Stimulated activated CD8-positive, alpha-beta memory T cell treated with anti-CD3 and anti-CD28 coated beads, Interleukin-7, amount 100 ng/mL, for 24 hours (primary cell): ENCODE measurements around the gene SETBP1.

Source experiments
- DNase-seq: peaks from one replicate; pipeline ENCODE4 v3.0.0-alpha.2; 2020; ENCODE audit warnings: low read depth

The SETBP1 gene

DNA sequence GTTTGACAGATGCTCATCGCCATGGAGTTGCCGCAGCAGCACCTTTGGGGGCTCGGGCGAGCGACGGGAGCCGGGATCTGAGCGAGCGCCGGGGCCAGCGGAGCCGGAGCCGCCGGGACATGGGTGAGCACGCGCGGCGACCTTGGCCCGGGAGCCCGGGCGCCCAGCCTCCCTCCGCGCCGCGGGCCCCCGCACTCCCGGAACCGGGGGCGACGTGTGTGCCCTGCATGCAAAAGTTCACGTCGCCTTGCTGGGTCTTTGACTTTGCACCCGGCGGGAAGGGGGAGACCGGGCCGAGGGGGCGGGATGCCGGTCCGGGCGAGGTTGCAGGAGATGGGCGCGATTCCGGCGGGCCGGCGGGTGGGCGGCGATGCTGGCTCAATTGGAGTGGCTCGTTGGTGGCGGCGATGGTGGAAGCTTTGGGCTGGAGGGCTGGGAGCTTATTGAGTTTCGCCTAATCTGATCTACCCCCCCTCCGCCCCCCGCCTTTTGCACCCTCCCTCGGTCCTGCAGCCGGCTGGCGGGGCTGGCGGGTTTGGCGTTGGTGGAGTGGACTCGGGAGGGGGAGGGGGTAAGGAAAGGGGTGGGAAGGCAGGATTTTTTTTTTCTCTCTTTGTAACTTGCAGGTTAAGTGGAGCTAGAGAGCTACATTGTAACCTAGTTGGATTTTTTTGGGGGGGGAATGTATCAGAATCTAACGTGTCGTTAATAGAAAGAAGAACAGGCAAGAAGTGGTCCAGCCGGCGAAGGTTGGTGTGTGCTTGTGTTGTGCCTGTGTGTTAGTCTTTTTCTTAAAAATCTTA, at the start of gene SETBP1:
SETBP1 (plus strand) TSS at position 616 of the 803 bp plus-strand sequence. CDS start 20,459 bp downstream, outside the sequence.
- DNase-seq, result peak; percentile 26

DNA sequence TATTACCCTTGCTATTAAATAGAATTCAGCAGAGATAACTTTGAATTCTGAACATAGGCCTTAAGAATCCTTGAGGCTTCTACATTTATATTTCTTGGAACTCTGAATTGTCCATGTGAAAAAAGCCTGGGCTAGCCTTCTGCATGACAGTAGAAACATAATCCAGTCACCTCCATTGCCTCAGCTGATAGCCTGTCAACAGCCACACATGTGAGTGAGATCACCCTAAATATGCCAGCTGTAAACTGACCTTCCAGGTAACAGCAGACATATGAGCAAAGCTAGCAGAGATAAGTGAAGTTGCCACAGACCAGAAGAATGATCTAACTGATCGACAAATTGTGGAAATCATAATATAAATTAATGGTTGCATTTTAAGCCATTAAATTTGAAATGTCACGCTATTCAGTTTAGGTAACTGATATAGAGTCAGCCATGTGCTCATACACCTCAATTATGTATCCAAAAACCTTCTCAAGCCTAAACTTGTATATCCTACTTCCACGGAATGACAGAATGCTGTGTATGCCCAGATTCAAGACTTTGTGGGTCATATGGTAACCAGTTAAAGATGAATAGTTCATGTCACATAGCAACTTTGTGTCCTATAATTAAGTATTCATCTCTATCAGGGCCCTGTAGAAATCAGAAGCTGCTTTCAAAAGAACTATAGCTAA, 48.1 kb upstream of the SETBP1 start:
- no peak for DNase-seq

DNA sequence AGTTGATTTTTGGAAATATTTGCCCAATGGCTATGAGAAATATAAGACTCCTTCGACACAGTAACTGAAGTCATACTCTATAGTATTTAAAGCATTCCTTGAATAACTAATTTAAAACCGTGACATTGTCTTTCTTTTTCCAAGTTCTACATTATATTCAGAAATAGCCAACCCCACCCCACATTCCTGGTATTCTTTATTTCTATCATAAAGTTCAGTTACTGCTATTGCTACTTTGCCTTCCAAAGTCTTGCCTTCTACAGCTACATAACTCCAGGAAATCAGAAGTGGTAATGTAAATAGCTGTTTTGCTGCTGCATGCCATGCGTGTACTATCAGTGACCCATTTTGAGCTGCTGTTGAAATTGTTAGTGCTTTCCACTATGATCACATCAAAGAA, 45.1 kb upstream of the SETBP1 start:
- DNase-seq, result no peak

DNA sequence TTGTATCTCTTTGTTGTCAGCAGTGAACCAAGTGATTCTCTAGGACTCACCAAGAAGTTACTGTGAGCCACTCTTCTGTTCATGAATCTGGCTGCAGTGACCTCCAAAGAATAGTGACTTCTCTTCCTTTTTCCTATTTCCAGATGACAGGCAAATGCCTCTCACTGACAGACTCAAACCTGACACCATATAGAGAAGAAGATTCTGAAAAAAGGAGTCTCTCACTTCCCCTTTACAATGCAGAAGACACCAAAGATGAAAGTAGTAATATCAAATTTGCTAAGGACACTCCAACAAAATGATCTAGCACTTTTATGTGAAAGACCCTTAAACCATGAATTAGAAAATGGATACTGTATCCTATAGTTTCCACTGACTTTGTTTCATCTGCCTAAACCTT, 44.4 kb upstream of the SETBP1 start:
- DNase-seq, result no peak

DNA sequence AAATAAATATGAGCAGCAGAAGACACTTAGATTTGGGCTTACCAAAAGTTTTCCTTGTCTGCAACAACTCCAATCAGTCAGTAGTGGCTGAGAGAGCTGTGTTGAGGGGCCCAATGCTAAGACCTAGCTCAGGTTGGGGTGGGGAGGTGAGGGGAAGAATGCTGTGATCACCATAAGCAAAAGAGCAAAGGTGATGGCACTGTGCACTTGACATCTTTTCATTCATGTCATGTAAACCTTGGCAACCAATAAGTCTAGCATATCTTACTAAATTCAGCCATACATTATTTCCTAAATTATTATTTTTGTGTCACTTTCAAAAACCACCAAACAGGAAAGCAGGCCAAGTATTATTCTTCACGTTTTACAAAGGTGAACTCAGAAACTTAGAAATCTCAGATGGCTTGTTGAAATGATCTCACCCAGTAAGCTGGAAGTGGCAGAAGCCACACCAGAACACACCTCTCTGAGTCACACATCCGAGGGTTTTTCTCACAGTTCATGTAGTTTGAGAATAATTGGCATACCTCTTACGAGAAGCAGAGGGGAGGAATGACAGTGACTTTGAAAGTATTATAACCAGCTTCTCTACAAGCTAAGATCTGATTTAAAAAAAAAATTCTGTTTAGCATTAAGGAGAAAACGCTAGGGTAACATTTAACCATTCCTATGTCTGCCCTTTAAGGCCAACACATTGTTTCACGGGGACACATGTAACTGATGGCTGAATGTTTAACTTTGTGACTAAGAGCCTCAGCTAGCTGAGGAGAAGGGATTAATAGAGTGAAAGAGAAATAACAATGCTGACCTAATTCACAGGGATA, 43.3 kb upstream of the SETBP1 start:
- DNase-seq, result no peak

DNA sequence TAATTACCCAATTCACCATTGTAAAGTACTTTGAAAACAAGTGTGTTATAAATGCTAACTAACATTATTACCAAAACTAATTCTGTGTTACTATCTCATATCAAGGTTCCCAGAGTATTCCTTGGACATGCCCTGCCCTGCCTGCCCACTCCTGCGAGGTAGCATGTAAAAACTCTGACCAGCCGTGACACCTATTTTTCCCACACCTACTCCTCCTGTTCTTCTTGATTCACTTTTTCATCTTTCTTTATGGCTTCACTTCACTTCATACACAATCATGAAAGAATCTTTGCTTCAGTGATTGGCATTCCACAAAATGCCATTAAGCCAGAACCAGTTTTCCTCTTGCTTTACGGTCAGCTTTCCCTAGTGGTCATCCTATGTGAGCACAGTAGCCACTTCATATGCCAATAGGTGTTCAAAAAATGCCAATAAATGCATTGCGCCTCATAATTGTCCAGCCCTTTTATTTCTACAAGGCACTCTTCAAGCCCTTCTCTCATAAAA, 42.6 kb upstream of the SETBP1 start:
- no peak for DNase-seq

DNA sequence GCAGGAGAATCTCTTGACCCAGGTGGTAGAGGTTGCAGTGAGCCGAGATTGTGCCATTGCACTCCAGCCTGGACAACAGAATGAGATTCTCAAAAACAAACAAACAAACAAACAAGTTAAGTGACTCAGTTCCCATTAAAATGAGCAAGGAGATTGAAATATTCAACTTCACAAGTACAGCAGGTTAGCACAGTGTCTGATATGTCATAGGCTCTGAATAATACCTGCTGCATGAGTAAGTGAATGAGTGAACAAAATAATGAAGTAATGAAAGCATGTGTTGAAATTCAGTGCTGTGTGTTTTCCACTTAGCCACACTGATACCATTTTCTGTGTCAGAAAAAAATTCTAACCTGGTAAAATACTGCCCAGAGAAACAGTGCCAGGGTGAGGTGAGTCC, 41.9 kb upstream of the SETBP1 start:
- no peak for DNase-seq

DNA sequence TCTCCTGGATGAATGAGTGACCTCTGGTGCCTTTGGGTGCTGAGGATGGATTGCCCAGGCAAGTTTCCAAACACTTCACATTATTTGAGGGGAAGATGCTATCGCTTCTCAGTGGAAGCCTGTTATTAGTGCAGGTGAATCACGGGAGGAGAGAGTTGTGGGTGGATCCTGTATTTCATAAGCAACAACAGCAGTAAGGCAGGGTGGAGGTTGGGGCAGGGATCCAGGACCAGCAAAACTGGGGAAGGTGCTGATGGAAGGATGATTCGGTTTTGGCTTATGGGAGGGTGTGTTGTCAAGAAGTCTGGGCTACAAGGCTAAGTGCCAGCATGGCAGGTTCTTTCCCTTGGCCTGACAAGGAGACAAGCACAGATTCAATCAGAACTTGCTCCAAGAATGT, 37.7 kb upstream of the SETBP1 start:
- no peak for DNase-seq

DNA sequence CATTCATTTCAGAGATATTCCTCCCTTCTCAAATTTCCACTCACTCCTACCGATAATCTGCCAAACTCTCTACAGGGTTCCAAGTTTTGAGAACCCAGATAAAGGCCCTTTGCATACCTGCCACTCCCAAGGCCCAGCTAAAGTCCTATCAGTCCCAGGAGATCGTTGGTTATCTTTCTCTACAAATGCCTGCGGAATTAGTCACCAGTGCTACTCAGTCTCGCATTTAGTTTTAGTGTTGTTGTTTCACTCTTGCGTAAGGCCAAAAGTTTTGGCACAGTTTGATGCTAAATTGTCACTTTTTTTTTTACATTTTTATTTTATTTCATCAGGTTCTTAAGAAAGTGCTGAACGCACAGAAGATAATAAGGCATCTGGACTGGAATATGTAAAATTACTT, 29.2 kb upstream of the SETBP1 start:
- no peak for DNase-seq

DNA sequence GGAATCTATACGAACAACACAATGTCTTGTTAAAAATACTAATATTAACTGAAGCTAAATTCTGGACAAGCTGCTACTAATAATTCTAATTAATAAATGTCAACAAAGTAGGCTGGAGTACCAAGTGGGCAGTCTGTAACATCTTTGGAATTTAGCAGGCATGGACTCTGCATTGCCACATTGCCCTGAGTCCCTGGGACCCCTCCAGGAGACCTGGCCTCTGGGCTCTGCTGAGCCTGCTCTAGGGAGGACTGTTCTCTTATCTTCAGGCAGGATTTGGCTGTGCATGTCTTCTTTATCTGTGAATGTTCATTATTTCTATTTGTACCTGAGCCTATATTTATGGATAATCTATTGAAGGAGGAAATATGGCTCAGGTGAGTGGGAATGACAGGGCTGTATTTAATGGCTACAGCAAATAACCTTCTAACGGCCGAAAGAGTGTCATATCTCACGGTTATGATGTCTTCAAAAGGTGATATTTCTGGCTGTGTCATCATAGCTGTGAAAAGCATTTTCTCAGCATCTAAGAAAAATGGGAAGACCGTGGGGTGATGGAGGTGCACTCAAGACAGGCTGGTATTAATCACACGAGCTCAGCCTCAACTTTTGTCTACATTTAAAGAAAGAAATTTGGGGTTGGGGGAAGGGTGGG, 28.6 kb upstream of the SETBP1 start:
- DNase-seq, result no peak

DNA sequence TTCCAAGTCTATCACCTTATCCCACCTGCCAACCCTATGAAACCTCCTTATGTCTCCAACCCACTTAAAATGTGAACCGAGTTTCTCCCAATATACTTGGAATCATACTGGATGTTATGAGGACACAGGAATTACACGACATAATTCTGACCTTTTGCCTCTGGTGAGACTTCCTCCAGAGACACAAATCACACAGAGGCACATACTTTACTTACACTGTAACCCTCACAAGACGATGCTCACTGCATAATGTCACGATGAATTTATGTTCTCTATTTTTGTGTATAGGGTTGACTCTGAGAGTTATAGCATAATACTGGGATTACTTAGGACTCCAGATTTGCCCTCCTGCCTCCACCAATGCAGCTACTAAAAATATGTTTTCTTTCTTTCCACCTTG, 28.0 kb upstream of the SETBP1 start:
- DNase-seq, result no peak

DNA sequence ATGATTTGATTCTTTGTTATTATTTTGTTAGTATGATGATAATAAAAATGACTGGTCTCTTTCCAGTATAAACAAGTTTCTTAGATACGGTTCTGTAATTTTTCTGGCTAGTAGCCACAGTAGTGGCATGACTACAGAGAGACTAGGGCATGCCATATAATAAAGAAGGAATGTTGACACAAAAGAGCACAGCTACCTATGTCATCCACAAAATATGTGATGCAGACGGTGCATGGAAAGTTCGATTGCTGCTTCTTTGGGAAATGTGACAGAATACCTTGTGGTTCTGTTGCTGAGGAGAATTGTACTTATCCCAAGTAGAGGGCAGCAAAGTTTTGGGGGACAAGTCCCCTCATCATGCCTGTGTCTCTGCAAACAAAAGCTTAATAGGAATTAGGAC, 26.1 kb upstream of the SETBP1 start:
- no peak for DNase-seq

DNA sequence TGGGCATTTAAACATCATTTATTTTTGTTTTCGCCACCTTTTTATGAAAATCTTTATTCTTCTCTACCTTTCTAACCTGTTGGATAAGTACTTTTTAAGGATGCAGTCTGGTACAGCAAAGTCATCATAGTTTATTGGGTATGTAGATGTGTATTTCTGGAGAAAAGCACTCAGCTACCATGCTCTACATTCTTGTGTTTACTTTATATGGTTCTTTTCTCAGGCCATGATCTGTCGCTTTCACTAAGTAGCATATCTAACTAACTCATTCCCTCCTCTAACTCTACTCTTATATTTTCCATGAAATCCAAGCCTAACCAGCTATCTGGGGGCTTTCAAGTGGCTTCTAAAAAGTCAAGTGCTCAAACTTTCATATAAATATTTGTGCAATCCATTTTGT, 25.3 kb upstream of the SETBP1 start:
- no peak for DNase-seq

DNA sequence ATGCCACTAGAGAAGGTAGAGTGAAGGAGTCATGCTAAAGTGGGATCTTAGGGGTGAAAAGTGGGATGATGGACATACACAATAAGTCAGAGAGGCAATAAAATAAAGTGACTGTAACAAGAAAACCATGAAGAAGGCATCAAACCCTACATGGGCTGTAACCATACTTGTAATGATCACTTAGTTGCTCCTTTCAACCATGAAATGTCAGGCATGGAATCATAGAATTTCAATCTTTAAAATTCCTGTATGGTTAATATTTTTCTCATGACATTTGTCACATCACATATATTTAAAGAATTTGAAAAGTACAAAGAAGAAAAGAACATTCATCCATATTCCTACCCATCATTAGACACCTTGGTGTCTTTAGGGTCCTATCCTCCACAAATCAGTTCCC, 20.9 kb upstream of the SETBP1 start:
- DNase-seq, result no peak

DNA sequence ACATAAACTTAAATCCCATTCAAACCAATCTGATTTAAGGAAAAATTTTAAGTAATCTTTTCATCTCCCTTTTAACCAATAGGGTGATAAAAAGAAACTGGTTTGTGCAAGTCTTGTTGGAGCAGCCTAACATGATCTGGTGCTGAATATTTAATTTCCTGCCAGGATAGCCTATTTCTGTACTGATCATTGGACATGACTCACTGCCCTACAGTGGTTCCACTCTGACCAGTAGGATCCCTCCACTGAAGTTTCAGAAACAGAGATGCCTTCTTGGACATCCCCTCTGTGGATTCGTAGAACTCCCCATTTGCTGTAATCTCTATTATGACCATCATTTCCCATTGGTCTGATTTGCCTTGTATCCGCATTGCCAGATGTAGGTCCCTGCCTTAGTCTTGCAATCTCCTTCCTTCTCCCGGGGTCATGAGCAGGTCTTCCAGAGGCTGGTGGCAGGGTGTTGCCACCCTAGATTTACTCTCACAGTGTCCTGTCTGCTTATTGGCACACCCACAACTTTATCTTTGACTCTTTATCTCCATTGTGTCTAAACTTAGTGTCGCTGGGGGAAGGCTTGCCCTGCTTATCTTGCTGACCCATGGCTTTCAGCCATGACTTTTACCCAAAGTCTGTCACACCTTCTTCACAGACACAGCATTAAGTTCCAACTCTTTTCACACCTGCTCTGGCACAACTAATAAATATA, 12.3 kb upstream of the SETBP1 start:
- no peak for DNase-seq

DNA sequence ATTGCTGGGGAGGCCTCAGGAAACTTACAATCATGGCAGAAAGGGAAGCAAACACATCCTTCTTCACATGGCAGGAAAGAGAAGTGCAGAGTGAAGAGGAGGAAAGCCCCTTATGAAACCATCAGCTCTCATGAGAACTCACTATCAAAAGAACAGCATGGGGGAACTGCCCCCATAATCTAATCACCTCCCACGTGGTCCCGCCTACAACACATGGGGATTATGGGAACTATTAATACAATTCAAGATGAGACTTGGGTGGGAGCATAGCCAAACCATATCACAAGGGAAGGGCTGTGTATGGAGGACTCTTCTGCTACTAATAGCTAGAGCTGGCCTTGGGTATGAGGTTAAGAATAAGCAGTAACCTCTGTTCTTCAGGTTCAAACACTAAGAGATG, 8.8 kb upstream of the SETBP1 start:
- no peak for DNase-seq

DNA sequence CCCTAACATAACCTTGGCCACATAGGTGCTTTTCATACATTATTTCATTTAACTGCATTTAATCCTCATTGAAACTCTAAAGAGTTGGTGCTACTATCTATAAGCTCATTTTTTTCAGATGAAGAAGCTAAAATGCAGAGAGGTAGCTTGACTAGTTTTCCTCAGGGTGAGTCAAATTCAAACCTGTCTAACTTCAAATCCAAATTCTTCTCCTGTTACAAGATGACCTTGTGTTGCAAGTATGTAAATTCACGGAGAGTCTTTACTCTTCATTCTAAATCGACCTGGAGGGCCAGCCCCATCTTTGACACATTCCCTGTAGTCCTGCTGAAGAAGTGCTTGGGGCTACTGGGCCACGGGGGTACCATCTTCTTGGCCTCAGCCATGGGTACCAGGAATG, 8.2 kb upstream of the SETBP1 start:
- no peak for DNase-seq

DNA sequence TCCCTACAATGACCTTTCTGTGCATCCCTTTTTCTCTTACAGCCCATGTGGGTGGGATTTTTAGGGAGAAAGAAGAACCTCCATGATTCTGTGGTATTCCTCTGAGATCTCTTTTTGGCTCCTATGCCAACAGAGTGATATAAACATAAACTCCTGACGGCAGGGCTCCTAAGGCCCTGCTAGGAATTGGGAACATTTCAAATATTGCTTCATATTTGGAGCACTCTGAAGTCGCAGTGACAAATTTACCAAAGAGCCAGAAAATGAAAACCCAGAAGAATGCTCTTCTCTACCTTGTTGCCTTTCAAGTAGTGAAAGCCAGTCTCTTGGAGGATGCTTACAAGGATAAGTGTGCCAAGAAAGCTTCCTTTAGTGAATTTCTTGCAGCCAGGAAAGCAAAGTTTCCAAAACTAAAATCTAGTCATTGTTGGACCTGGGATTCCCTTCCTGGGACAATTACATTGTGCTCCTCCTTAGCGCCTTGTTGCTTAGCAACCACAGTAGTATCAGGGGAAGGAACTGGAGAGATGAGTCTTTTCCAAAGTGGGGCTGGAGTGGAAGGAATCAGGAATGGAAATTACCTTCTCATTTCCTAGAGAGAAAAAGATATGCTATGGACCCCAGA, 7.3 kb upstream of the SETBP1 start:
- DNase-seq, result no peak

DNA sequence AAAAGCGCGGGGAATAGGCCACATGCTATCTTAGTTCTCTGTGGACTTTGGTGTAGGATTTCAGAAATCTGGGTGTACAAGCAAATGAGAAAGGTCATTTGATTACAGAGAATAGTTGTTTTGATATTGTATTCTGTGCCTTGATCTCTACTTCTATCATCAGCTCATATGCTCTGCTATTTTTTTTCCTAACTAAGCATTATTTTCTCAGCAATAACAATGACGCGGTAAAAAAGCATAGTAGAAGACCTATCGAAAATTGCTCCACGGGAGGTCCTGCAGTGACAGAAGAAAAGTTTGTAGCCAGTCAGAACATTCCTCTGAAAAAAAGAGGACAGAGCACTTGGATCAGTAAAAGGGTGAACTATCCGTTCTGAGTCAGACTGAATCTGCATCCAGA, 2.8 kb upstream of the SETBP1 start:
- DNase-seq, result no peak

DNA sequence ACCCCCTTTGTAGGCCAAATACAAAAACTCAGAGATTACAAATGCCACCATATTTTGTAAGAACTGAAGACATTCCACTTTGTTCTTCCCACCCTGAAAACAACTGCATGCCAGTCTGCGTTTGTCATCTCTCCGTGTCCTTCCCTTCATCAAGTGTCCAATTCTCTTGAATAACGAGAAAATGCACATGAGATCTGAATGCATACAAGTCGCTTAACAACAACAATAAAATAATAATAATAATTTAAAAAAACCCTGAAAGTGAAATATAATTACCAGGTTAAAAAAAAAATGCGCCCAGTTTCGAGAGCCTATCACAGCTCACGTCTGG, 2.0 kb upstream of the SETBP1 start:
- DNase-seq, result no peak
